Stimulated activated naive CD8-positive, alpha-beta T cell treated with anti-CD3 and anti-CD28 coated beads, Interleukin-15, amount 100 ng/mL, for 72 hours (primary cell): ENCODE results near the gene MYO1G.

ENCODE experiments used
- ATAC-seq: fragments of 150-1000 bp; cut with Tn5 transposase; 2 replicates; pipeline ENCODE4 v1.10.0; 2021; ENCODE audit warnings: mild to moderate bottlenecking, moderate library complexity
- DNase-seq, 2 donors: peaks; one replicate each; pipeline ENCODE4 v3.0.0; 2021 to 2022
- H3K27ac Mint-ChIP-seq, 2 donors: one replicate each; pipeline ENCODE4 v1.8.0; 2022; ENCODE audit warnings: mild to moderate bottlenecking in 2 of 2, mixed read lengths in 2 of 2, moderate library complexity in 2 of 2
- H3K27me3 Mint-ChIP-seq: one replicate; pipeline ENCODE4 v1.8.0; 2022; ENCODE audit warnings: mixed read lengths
- H3K4me1 Mint-ChIP-seq: one replicate; pipeline ENCODE4 v1.8.0; 2022; ENCODE audit warnings: mild to moderate bottlenecking, mixed read lengths
- H3K4me3 Mint-ChIP-seq, 2 donors: one replicate each; pipeline ENCODE4 v1.8.0; 2022; ENCODE audit warnings: mild to moderate bottlenecking in 2 of 2, mixed read lengths in 2 of 2, moderate library complexity in 1 of 2
- H3K9me3 Mint-ChIP-seq, 2 donors: one replicate each; pipeline ENCODE4 v1.8.0; 2022; ENCODE audit warnings: mixed read lengths in 2 of 2

Gene MYO1G

DNA sequence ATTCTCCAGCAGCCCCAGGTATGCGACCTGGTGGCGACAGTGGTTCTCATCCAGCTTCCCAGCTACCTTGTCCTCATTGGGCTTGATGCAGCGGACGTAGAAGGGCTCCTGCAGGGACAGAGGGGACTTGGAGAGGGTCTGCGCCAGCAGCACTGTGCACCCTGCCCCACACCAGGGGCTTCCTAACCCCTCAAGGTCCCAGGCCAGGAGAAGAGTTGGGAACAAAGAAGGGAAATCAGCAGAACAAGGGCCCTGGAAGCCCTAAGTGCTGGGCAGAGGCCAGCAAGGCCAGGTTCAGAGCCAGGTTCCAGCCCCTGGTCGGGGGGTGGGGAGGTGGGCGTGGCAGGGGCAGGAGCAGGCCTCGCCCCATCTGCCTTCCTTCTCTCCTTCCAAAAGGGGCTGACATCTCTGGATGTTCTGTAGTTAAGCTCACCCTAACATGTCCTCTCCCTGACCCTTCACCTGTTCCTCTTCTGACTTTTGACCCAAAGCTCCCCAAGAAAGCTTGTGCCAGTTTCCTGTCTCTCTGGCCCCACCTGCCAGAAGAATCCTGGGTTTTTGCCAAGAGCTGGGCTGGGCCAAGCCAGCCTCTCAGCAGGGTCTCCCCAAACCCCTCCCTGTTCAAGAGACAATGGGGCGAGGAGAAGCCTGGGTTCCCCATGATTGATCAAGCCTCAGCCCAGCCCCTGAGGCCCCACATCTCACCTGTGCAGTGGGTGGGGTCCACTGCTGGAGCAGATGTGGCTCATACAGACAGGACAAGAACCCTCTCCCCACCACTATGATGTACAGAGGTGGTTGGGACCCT, 11.9 kb downstream of the MYO1G start:
- DNase-seq (peak in 1 of 2 donors; percentile 26), ATAC-seq (no peak)
- no peak overlapping the region for H3K27ac Mint-ChIP-seq
- no peaks in the 10 kb centered on the region for H3K9me3 Mint-ChIP-seq
- no peaks in the 10 kb centered on the region for H3K27me3 Mint-ChIP-seq
- H3K4me1 Mint-ChIP-seq: peaks cover 48% of the 10 kb centered on the region
- H3K4me3 Mint-ChIP-seq: no peak overlapping the region

DNA sequence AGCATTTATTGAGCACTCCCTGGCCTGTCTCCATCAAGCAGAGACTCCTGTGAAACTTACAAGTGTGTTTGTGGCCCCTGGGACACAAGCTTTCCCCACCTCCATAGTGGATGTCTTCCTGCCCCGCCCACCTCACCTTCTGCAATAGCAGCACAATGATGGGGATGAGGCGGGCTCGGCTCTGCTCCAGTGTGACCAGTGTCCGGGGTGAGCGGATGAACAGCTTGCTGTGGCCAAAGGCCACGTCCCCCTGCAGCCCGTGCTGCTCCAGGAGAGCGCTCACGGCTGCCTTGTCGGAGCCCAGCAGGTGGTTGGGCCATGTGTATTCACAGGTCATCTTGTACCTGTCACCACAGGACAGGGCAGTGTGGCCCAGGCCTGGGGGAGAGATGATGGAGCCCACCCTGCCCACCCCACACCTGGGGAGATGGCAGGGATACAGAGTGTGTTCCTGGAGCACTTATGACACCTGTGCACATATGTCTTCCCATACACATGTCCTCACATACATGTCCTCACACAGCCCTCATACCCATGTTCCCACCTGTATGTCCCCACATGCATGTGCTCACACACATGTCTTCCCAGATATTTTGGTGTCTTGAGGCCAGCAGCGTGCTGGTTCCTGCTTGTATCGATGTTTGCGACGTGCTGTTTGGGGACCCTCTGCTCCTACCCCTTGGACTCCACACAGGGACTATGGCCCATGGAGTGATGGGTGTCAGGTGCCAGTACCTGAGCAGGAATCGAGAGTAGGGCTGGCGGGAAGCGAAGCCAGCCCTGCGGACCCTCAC, 12.7 kb downstream of the MYO1G start:
- Mint-ChIP-seq H3K9me3 (no peaks in the 10 kb centered on the region), H3K27ac (peak overlapping the region in 1 of 2 donors; percentile 59), H3K27me3 (no peaks in the 10 kb centered on the region), H3K4me1 (peaks cover 40% of the 10 kb centered on the region), H3K4me3 (no peak overlapping the region)
- peak in 1 of 2 donors; percentile 33 for DNase-seq
- peak; percentile 0 for ATAC-seq

DNA sequence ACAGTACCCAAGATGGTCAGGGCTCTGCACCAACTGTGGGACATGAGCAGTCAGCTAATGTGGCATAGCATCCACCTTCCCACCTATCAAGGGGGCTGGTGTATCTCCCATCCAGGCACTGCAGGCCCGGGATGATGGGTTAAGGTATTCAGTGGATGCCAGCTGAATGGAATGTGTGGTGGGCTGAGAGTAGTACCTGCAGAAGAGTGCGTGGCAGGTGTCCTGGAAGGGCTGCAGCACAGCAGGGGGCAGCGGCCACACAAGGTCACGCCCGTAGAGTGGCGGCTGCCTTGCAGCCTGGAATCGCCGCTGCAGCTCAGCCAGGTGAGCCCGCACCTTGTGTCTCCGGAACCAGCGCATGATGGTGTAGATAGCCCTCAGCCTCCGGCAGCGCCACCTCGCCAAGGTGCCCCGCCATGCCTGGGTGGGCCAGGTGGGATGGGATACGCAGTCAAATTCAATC, 13.3 kb downstream of the MYO1G start:
- DNase-seq: peak in 1 of 2 donors; percentile 27
- Mint-ChIP-seq H3K4me3 (peak overlapping the region in 1 of 2 donors; percentile 48), H3K27me3 (no peaks in the 10 kb centered on the region), H3K27ac (peak overlapping the region in 1 of 2 donors; percentile 59), H3K4me1 (peaks cover 39% of the 10 kb centered on the region), H3K9me3 (no peaks in the 10 kb centered on the region)
- ATAC-seq: peak; percentile 0

DNA sequence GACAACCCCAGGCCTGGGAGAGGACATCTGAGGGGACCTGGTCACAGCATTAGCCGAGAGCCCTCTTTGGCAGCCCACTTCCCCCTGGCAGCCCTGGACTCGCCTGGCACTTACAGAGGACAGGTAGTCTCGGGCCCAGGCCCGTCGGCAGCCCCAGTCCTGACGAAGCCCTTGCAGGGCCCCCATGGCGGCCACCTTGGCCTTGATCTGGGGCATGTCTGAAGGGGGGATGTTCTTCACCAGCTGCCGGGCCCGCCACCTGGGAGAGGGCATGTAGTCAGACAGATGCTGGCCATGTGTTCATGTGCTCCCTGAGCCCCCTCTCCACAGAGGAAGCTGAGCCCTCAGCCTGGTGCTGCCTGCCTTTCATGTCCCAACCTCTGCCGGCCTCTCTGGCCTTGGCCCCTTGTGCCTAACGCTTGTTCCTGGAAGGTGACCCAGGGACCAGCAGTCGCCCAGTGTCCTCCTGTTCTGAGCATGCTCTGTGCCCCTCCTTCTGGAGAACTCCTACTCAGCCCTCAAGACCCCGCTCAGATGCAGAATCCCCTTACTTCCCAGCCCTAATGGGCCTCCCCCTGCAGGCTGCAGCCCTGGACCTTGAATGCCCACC, 13.9 kb downstream of the MYO1G start:
- peak in 1 of 2 donors; percentile 56 for DNase-seq
- peak; percentile 6 for ATAC-seq
- Mint-ChIP-seq H3K27me3 (no peaks in the 10 kb centered on the region), H3K9me3 (no peaks in the 10 kb centered on the region), H3K4me1 (peaks cover 44% of the 10 kb centered on the region), H3K27ac (peak overlapping the region in 1 of 2 donors; percentile 82), H3K4me3 (peak overlapping the region in 1 of 2 donors; percentile 48)

- Mint-ChIP-seq H3K4me1 (peaks cover 47% of the 10 kb centered on the region), H3K9me3 (no peaks in the 10 kb centered on the region), H3K4me3 (no peak overlapping the region), H3K27ac (peak overlapping the region in 1 of 2 donors; percentile 82), H3K27me3 (no peaks in the 10 kb centered on the region)
- ATAC-seq: peak; percentile 27
- DNase-seq: no peak
Measured at GRCh38 chr7:44964384-44964830, 14.4 kb downstream of the MYO1G start.

DNA sequence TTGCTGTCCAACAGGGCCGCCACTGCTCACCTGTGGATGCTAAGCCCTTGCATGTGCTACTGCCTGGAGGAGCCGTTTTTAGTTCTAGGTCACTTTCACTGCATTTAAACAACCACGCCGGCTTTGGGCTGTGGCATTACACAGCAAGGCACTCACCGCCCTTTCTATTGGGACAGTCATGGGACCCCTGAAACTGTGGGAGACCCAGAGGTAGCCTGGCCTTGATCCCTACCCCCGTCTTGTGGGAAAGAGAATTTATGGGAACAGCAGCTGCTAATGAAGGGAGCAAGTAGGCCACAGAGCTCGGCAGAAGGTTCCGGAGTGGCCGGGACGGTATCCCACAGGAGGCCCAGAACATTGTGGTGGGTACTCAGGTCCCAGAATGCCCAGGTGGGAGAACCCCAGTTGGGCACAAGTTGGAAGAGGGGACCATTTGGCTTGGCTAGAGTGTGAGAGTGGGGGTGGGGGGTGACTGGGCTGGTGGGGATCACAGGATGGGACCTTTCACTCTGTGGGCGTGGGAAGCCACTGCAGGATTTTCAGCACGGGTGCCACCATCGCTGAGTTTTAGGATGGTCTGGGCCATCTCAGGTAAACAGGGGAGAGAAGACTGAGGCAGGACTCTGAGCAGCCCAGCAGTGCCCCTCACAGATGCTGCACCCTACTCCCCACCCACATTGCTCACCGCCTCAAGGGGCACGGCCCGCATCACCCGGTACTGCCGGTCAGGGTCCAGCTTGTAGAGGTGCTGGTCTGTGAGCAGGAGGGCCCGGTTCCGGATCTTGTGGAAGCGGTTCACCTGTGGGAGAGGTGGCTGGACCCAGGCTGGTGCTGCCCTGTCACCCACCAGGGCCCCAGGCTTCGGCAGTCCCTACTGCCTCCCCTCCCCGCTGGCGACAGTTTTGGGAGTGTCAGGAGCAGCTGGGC, 15.2 kb downstream of the MYO1G start:
- Mint-ChIP-seq H3K4me1 (peaks cover 51% of the 10 kb centered on the region), H3K9me3 (no peaks in the 10 kb centered on the region), H3K27me3 (no peaks in the 10 kb centered on the region), H3K27ac (peak overlapping the region in 1 of 2 donors; percentile 89), H3K4me3 (no peak overlapping the region)
- ATAC-seq (no peak), DNase-seq (peak in 1 of 2 donors; percentile 34)

GRCh38 chr7:44962483-44963251, 16.1 kb downstream of the MYO1G start:
- DNase-seq (peak in 1 of 2 donors; percentile 32), ATAC-seq (peak; percentile 1)
- peak overlapping the region in 1 of 2 donors; percentile 89 for H3K27ac Mint-ChIP-seq
- no peak overlapping the region for H3K4me3 Mint-ChIP-seq
- H3K9me3 Mint-ChIP-seq: no peaks in the 10 kb centered on the region
- H3K27me3 Mint-ChIP-seq: no peaks in the 10 kb centered on the region
- H3K4me1 Mint-ChIP-seq: peaks cover 46% of the 10 kb centered on the region

DNA sequence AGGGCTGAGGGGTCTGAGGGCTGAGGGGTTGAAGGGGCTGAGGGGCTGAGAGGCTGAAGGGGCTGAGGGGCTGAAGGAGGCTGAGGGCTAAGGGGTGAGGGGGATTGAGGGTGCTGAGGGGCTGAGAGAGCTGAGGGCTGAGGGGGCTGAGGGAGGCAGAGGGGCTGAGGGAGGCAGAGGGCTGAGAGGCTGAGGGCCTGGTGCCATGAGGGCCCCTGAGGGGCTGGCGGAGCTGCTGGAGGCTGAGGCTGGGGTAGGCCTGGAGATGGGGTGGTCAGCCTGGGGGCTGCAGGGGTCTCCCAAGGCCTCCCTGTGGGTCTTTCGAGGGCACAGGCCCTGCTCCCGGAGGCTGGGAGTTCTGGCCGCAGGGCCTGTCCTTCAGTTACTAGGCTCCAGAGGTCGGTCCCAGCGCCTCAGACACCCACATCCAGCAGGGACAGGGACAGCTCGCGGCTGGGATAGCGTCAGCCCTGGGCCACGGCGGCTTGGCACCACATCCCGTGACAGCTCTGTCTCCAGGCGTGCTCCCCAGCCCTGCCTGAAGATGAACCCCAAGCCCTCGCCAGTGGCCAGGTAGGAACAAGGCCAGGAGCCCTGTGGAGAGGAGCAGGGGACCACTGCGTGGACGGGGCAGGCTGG, 16.9 kb downstream of the MYO1G start:
- ATAC-seq (peak; percentile 18), DNase-seq (peak in 1 of 2 donors; percentile 51)
- no peaks in the 10 kb centered on the region for H3K27me3 Mint-ChIP-seq
- H3K4me3 Mint-ChIP-seq: no peak overlapping the region
- H3K9me3 Mint-ChIP-seq: no peaks in the 10 kb centered on the region
- peak overlapping the region in 1 of 2 donors; percentile 74 for H3K27ac Mint-ChIP-seq
- peaks cover 46% of the 10 kb centered on the region for H3K4me1 Mint-ChIP-seq

- H3K9me3 Mint-ChIP-seq: no peaks in the 10 kb centered on the region
- H3K27ac Mint-ChIP-seq: peak overlapping the region; percentile 82 to 94
- peak overlapping the region in 1 of 2 donors; percentile 9 for H3K4me3 Mint-ChIP-seq
- DNase-seq (peak in 1 of 2 donors; percentile 35), ATAC-seq (peak; percentile 4)
- H3K27me3 Mint-ChIP-seq: peaks cover 2% of the 10 kb centered on the region
- H3K4me1 Mint-ChIP-seq: peaks cover 41% of the 10 kb centered on the region
Measured at GRCh38 chr7:44960011-44960580, 18.7 kb downstream of the MYO1G start.

DNA sequence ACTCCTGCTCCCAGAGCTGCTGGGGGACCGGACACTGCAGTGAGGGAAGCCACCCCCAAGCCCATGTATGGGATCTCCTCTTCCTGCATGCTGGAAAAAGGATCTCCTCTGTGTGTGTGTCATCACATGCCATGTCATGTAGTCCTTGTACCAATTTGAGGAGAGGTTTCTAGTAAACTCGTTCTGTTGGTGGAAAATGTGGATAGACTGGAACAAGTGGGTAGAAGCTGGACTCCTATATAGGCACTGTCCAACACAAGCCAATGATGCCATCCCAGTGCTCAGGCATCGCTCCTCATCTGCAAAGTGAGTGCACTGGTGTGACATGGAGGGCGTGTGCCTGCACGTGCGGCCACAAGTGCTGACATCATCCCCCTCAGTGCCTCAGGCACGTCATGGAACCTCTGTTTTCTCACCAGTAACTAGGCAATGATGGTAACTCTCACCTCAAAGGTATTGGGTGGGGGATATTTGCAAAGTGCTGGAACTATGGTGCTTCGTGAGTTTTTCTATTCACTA, 19.3 kb downstream of the MYO1G start:
- peak; percentile 51 for ATAC-seq
- peaks cover 7% of the 10 kb centered on the region for H3K27me3 Mint-ChIP-seq

GRCh38 chr7:44958645-44959344, 20.0 kb downstream of the MYO1G start:
- H3K4me1 Mint-ChIP-seq: peaks cover 38% of the 10 kb centered on the region
- H3K27ac Mint-ChIP-seq: peak overlapping the region; percentile 92 to 93
- no peak for ATAC-seq
- H3K9me3 Mint-ChIP-seq: no peaks in the 10 kb centered on the region
- no peak for DNase-seq
- H3K4me3 Mint-ChIP-seq: no peak overlapping the region
- peaks cover 7% of the 10 kb centered on the region for H3K27me3 Mint-ChIP-seq

More for the DNA sequence above, 19.3 kb downstream of the MYO1G start:
- Mint-ChIP-seq H3K9me3 (no peaks in the 10 kb centered on the region), H3K4me1 (peaks cover 43% of the 10 kb centered on the region), H3K27ac (peak overlapping the region; percentile 16 to 40), H3K4me3 (no peak overlapping the region)
- DNase-seq: peak in 1 of 2 donors; percentile 68

DNA sequence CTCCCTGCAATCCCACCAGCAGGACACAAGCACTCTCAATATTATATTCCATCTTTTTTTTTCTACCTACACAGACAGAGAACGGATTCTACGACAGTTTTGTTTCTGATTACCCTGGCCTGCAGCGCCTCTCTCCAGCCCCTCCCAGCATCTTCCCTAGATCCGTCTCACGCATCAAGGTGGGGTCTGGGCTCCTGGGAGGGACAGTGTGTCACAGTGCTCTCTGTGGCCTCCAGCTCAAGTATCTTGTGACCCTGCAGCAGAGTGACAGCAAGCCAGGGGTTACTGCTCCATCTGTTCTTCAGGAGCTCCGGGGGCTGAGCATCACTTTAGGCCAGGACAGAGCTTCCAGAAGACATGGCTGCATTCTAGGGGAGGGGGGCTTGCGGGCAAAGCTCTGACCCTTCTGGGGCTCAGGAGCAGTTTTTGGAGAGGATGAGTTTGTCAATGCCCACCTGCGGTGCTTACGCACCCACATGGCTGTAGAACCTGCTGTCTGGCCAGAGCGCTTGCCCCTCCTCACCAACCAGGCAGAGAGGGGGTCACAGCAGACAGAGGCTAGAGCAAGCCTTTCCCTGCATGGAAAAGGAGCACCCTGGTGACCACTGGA, 22.6 kb downstream of the MYO1G start:
- H3K4me1 Mint-ChIP-seq: peaks cover 38% of the 10 kb centered on the region
- ATAC-seq: peak; percentile 5
- DNase-seq: peak in 1 of 2 donors; percentile 27
- H3K27me3 Mint-ChIP-seq: peaks cover 7% of the 10 kb centered on the region
- peak overlapping the region in 1 of 2 donors; percentile 59 for H3K27ac Mint-ChIP-seq
- H3K9me3 Mint-ChIP-seq: no peaks in the 10 kb centered on the region
- H3K4me3 Mint-ChIP-seq: no peak overlapping the region
